ENCODE results near the gene FTO.

FTO gene

DNA sequence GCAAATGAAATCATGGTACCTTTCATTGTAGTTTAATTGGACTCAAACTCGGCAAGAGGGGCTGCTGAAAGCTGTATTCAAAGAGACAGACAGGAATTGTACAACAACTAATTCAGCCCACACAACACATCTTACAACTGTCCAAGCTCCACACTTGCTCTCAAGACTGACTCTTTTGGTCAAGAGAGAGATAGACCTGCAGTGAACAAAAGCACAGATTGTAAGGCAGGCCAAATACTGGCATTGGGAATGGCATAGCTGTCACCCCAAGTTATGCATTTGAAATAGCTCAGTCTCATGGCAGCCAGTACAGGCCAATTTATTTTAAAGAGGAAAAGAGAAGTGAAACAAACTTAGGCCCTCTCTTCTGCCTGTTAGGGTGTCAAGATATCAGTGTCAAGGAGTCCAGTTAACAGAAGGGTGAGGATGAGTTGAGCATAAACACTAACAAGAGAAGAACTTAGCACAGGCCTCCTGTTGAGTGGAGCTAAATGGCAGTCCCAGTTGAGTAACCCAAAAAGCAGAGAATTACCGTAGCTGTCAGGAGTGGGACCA, 366.9 kb downstream of the FTO start:
- no peak for DNase-seq

DNA sequence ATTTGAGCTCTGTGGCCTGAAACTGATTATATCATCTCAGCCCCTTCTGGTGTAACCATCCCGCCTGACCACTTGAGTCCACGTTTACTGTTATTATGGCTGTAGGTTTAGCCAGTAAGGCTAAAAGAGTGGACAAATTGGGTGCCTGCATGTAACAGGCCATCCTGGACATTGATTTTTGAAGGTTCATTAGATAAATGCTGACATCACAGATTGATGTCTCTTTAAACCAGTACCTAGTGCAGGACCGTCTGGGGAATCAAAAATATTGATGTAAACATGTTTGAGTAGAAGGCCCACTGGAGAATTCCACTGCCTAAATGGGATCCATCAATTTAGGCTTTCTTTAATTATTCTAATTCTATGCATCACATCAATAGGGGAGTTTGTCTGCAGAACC, 367.6 kb downstream of the FTO start:
- no peak for DNase-seq

DNA sequence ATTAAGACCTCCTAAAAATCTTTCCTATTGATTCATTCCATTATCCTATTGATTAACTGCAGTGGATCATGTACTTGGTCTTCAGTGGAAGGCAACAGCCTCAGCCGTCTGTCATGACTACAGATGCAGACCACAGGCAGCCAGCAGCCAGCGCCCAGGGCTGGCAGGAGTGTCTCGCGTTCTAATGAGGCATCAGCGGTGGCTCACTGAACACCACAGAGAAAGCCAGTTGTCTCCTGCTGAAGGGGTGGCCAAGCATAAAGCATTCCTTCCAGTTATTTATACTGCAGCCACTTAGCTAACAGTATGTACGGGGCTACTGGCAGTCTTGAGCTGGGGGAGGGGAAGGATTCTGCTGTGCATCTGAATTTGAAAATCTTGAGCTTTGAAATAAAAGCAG, 368.3 kb downstream of the FTO start:
- peak in 3 of 58 donors; percentile 4 to 18 (median 6) for DNase-seq

DNA sequence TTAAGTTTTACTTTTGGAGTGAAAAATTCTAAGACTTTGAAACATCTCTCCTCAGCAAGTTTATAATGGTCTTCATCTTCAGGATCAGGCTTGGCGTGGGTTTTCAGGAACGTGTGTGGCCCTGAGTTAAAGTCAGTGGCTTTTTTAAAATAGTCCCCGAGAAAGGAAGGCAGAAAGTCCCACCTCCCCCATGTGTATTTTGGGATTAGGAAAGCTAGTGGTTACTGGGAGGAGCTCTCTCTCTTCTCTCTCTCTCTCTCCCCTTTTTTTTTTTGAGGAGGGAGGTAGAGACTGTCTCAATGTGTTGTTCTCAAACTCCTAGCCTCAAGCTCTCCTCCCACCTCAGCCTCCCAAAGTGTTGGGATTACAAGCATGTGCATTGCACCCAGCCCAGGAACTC, 369.4 kb downstream of the FTO start:
- DNase-seq: no peak

DNA sequence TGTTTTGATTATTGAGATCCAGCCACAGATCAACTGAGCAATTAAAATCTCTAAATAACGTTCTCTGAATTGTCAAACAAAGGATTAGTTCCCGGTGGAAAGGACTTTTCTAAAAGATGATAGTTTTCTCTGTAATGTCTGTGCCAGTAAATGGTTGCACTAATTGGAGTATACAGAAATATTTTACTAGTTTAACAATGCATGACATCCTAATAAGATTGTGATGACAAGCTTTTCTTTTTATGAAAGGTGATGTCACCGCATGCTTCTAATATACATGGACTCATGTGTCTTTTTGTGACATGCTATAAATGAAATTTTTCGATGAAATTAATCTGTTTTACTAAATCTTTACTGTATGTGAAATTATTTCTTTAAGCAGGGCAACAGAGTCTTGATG, 371.5 kb downstream of the FTO start:
- DNase-seq: no peak

DNA sequence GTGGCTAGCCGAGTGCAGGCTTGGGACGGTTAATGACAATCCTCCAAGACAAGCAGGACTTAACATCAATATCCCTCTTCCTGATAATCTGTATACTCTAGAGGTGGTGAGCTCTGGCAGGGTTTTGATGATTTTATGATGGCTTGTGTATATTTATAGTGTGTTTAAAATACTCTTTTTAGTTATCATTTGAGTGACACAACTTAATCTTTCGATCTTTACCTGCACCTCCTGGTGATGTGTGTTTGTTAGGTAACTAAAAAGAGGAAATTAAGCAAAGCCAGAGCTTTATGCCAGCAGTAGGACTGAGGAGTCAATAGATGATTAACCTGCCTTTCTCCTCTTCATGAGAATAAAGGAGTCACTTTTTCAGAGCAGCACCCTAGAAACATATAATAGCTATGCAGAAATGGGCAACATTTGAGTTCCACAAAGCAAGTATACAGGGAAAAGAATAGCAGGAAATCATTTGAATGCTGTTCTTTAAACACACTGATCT, 372.1 kb downstream of the FTO start:
- no peak for DNase-seq

DNA sequence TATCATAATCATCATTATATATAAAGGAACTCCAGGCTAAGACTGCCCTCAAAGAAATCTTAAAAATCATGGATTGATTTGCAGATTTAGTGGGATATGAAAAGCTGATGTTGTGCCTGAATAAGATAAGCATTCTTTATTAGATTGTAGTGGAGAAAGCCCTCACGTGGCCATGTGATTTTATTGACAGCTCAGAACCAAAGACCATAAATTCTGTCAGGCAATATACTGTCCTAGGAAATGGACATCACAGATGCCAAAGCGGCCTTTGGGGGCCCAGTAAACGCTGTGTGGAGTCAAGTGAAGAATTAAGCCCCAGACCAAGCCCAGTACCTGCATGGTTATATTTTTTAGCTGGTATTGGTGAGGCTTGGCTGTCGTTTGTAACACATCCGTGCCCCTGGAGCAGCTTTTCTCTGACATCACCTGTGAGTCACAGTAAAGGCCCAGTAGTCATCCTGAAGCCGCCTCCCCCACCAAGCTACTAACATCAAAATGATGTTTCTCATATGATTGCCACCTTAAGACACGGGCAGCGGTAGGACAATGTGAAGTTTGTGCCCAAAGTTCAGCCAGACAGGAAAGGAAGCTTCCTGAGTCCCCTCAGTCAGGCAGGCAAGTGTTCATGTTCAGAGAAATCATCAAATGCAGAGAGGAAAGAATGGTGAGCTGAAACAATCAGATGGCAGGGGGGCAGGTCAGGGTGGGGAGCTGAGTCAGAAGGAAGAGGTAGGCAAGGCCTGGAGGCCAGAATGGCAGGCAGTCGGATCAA, 373.3 kb downstream of the FTO start:
- DNase-seq: no peak

DNA sequence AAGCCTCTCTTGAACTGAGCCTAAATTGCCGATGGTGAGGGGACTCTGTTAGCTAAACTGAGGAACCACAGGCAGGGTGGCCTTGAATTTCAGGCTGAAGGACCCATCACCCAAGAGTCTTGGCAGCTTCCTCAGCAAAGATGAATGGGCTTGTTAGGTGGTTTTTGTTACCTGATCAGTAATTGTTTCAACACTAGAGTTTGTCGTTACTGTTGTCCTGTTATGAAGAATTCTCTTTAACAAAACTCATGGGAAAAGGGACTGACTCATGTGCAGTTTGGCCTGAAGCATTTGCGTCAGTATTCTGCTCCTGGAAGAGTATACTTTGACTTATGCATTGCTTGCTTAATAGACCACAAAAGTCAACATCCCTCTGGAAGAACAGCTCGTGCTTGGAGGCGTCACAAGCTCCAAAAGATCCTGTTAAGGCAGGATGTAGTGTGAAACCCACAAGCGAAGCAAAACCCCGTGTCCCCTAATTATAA, 376.6 kb downstream of the FTO start:
- DNase-seq: no peak

DNA sequence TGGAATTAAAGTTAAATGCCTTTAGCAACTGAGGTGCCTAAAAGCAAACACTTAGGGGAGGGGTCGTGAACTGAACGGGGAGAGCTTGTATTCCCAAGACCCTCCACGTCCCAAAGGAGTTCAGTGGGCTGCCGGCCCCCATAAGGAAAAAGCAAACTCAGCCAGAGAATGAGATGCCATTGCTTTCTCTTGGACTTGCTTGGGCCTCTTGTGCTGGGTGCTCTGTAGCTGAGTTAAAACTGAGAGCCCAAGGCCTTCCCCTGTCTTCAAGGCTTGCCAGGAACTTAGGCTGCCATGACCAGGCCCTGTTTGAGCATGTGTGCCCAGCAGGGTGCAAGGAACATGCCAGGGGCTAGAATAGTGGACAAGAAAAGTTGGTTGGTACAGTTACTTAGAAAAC, 382.8 kb downstream of the FTO start:
- DNase-seq: no peak

DNA sequence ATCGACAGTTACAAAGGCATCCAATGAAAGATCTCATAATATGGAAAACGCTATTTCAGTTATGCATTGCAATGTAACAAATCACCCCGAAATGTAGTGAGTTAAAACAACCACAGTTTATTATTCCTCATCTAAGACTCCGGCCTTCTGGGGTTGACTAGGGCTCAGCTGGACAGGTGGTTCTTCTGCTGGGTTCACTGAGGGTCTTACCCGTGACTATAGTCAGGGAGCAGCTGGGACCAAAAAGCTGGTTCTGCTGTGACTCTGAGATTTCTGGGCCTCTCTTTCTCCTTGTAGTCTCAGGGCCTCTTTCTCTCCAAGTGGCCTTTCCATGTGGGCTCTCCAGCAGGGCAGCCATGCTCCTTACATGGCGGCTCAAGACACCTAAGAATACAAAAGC, 386.6 kb downstream of the FTO start:
- no peak for DNase-seq

DNA sequence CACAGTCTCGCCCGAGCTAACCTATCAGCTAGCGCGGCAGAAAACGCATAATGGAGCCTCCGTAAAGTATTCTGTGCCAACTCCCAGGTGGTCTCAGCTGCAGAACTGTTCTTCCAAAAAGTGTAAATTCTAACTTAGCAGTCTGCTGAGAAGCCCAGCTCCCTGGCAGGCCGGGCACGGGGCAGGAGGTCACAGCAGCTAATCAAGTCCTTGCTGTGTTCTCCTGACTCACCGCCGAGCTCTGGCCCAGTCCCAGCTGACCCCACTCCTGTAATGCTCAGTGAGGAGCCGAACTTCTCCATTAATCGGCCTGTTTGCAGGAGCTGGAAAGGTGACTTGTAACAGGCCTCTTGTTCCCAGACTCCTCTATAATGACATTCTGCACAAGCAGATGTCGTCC, 389.3 kb downstream of the FTO start:
- DNase-seq: peak in 1 of 58 donors; percentile 23

DNA sequence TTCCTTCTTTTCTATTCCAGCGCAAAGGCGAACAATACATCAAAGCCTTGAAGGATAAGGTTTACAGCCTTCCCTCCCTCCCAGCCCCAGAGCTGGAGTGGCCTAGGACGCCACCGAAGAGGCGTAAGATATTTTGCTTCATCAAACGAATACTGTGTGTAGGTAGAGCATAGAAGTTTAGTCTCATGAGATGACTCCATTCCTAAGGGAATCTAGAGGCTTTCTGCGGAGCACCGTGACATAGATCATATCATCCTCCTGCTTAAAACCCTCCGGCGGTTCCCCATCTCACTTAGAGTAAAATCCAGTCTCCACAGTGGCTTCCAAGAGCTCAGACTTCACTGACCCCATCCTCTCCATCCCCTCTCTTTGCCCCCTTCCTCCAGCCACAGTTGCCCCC, 390.7 kb downstream of the FTO start:
- DNase-seq: no peak

DNA sequence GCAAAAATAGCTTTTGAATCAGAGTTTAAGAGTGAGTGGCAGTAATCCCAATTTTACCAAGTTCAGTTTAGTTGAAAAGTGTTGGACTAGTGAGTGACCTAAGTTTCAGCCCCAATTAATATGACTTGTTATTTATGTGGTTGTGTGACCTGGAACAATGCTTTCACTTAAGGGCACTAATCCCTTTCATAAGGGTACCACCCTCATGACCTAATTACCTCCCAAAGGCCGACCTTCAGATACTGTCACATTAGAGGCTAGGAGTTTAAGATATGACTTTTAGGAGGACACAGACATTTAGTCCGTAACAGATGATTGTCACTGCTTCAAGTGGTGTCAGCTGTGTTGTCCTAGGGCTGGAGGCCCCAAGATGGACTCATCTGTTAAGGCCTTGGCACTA, 392.7 kb downstream of the FTO start:
- DNase-seq: no peak

DNA sequence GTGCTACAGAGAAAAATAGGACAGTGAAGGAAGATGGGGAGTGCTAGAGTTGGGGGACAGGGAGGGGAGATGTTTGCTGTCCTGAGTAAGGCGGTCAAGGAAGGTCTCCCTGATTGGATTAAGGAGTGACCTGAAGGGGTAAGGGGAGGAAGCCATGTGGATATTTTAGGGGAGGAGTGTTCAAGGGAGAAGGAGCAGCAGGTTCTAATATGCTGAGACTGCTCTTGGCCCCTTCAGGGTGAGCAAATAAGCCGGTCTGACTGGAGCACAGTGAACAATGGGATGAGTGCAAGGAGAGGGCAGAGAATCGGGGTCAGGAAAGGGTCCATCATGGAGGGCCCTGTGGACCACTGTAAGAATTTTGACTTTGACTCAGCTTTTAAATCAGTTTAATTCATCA, 393.8 kb downstream of the FTO start:
- DNase-seq: no peak

DNA sequence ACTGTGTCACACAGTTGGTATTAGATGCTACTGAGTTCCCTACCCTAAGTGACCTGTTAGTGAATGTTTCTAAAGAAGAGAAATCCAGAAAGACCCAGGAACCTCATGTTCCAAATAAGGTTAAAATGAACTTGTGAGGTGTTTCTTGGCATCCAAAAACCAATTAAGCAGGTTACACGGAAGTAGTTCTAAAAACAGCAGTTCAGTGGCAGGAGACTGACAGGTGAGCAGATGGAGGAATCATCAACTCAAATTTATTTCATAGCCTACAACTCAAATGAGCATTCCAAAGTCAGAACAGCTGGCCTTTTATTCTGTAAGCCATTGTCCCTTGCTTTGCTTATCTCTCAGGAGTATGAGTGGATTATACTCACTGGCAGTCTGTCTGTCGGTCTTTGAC, 394.3 kb downstream of the FTO start:
- DNase-seq: no peak

DNA sequence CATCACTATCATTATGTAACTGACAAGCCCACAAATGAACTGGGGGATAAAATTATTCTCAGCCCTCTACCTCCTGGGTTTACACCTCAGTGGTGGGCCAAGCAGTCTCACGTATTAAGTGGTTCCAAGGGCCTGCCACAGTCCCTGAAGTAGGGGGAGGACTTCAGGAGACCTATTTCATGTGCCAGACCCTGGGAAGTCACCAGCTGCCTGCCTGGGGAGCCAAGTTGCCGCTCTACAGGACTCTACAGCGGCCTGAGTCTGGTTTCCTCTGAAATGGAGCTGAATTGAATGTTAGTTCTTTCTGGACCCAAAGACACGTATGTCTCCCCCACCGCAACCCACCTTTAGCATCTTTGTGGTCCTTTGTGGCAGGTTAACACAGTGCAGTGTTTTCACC, 395.7 kb downstream of the FTO start:
- DNase-seq: no peak

DNA sequence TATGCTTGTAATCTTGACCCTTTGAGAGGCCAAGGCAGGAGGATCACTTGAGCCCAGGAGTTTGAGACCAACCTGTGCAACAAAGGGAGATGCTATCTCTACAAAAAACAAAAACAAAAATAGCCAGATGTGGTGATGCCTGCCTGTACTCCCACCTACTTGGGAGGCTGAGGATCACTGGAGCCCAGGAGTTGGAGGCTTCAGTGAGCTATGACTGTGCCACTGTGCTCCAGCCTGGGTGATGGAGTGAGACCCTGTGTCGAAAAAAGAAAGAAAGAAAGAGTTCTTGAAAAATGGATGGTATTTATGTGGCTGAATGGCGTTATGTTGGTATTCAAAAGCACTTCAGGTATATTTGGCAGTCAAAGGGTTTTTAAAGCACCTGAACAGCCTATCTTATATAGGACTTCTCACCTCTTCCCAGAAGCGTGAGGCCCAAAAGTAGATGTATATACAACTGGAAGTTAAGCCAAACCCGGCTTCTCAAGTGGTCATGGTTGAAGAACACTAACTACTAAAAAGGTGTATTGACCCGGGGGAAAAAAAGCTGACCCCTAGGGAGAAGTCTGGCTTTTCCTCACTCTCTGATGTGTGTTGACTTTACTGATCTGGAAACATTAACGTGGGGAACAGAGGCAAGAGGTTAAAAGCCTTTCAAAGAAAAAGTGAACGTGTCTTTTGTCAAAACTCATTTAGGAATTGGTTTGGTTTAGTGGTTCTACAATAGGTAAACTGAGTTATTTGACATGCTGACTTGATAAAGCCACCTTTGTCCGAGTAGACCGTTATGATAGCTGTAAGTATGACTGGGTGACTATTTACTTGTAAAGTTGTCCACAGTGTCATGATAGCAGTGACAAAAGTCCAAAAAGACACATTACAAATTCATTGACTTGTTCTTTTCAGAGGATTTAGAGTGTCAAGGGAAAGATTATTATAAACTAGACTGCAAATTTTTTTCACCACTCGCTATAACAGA, 399.2 kb downstream of the FTO start:
- no peak for DNase-seq

DNA sequence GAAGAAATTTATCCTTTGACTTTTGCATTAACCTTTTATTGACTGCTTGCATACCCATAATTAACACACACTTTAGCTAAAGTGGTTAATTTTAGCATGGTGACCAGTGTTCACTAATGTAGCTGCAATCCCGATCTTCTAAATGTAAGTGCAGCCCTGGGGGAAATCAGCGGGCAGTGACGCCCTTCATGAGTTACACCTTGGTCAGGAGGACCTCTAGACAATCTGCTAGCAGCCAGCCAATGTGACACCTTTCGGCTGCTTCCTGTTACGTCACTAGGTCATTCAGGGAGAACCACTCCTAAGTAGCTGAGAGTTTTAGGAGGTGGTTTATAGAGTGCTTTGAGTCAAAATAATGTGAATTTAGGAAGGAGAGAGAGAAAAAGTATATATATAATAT, 402.1 kb downstream of the FTO start:
- no peak for DNase-seq

DNA sequence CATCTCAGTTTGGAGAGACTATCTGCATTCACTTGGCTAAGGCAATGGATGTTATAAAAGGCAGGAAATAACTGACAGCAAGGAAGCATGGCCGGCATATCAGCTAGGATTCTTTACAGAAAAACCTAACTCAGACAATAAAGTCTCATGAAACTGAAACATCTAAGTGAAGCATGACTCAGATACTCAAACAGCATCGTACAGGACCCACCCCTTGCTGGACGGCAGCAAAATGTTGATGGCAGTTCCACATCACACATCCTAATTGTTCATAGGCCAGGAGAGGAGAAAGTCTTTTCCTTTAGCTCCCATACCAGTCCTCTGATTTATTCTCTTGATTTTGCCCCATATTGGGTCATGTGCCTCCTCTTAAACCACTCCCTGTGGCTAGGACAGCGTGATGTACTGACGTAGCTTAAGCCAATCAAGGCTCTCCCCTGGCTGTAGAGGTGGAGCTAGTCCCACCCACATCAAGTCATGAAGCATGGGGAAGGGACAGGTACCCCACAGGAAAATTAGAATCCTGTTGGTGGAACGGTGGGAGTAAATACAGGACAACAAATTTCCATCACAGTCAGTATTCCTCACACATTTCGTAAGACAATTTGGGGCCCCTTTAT, 403.7 kb downstream of the FTO start:
- no peak for DNase-seq

DNA sequence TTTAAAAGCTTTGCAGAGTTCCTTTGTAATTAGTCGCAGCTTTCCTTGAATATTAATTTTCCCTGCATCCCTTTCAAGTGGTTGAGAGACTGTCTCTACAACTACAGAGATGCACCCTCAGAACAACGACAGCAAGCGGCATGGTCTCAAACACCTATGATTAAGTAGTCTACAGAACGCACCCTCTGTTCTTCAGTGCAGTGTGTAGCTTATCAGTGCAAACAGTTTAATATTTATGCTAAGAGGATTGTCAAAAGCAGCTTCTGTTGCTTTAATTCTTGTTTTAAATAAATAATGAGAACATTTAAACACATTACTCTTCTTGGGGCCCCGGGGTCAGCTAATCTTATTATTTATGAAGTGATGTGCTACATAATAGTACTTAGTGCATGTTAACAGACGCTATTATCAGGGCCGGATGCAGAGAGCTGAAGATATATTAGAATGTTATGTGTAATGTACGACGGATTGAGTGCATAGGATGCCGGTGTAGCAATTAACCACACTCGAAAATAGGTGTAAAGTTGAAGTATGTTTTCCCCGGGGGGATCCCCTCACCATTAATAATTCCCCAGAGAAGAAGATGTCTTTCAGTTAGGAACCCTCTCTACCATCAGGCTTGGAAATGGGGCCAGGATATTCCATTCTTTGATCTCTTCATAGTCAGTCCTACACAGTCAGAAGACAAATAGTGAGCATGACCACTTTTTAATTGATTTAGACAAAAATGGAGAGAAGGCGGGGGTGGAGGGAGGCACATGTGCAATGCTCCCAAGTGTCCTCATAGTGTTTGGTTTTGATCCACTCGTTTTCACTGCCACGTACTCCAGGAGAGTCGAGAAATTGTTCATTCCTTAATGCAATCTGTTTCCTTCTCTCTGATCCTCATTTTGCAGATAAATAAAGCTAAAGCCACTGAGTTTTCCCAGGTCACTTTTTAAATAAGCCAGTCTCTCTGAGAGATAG, 406.3 kb downstream of the FTO start:
- DNase-seq: no peak
